GM21528 (cell line): ENCODE results near the gene COX5B.
A peak's percentile ranks its signal among the peaks of the same experiment; 100 is the strongest.

ENCODE experiments used
- ATAC-seq: cut with Tn5 transposase; IDR thresholded peaks from one replicate; pipeline ENCODE4 v1.9.1; 2021; ENCODE audit warnings: mild to moderate bottlenecking, moderate library complexity; ENCODE audit not compliant: unreplicated experiment, low FRiP score

The COX5B gene

DNA sequence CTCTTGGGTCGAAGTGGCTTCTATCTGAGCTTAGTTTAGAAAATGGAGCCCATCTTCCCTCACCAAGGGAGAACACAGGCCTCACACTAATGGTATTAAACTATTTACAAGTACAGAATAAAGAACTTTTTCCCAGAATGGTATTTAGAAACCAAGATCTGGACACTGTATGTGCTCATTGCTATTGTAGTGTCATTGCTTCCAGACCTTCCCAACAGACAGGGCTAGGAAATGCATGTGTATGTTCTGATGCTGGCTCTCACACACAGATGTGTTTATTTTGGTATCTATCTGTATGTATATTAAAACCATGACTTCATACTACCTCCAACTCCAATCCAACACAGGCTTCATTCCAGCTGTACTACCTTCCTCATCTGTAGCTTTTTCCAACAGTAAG, 8.0 kb downstream of the COX5B start:
- ATAC-seq, result no peak

GRCh38 chr2:97654309-97654708, 8.4 kb downstream of the COX5B start:
- ATAC-seq, result no peak

GRCh38 chr2:97654791-97655190, 8.9 kb downstream of the COX5B start:
- ATAC-seq, result no peak

- ATAC-seq, result no peak
Measured at GRCh38 chr2:97656129-97656755, 10.4 kb downstream of the COX5B start.

DNA sequence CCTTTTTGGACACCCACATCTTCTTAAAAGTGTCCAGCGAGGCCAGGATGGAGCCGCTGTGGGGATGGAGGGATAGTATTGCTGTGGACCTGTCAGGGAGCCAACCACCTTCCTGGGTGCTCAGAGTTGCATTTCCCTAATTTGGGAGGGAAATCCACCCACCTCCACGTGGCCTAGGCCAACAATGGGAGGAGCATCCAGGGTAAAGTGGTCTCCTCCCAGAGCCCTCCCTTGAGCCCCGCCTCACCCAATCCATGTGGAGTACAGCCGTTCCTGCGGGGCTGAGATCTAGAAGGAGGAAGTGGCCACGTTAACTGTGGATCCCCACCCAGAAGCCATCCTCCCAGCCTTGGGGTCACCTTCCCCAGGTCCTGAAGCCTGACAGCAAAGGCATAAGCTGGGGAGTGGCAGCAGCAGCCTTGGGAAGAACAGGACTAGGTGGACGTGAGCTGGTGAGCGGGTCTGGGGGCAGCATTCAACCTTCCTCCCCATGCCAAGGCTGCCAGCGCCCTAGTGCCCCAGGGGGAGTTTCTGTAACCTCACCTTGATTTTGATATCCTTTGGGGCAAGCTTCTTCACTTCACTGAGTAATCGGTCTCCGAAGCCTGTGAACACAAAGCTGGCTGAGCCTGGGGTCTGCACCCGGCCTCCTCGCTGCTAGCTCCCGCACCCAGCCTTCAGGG, 11.2 kb downstream of the COX5B start:
- no peak for ATAC-seq

GRCh38 chr2:97657986-97658690, 12.3 kb downstream of the COX5B start:
- ATAC-seq, result no peak

DNA sequence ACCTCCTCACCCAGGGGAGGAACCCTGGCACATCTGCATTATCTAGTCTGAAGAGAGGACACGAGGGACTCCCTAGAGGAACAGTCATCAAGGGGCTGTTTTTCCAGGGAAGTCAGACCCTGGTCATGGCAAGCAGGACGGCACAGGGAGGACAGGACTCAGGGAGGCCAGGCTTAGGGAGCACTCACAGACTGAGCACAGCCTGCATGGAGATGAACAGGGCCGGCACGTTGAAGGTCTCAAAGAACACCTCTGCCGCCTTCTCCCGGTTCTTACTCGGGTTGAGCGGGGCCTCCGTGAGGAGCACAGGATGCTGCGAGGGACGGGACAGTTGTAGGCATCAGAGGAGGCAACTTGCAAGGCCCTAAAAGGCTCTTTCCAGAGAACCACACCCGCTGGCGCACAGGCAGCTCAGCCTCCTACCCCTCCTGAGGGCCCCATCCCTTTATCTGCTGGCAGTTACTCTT, 12.9 kb downstream of the COX5B start:
- no peak for ATAC-seq

DNA sequence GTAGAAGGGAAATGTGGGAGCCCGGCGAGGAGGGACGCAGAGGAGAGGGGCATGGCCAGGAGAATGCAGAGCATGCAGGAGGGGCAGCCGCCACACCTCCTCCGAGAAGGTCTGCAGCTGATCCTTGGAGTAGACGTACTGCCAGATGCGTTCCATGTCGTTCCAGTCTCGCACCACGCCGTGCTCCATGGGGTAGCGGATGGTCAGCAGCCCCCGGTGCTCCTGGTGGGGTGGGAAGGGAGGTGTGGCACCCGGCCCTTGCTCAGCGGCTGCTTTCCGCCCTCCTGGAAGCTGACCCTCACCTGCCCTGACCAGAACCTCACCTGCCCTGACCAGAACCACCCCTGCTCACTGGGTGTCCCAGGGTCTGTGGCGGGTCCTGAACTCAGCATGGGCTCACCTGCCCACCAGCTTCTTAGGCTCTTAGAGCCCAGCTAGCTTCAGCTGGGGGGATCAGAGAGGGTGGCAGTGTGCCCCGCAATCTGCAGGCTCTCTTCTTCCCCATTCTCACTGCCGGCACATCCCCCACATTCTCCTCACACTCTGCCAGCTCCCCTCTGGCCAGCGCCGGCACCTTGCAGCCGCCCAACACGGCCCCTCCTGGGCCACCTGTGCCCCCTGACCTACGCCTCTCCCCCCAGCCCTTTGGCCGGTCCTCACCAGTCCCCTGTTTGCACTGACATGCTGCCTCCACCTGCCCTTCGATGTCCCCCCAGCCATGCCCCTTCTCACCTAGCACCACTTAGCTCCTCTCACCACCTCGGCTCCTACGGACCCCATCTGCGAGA, 13.6 kb downstream of the COX5B start:
- no peak for ATAC-seq

GRCh38 chr2:97660044-97660774, 14.3 kb downstream of the COX5B start:
- no peak for ATAC-seq

DNA sequence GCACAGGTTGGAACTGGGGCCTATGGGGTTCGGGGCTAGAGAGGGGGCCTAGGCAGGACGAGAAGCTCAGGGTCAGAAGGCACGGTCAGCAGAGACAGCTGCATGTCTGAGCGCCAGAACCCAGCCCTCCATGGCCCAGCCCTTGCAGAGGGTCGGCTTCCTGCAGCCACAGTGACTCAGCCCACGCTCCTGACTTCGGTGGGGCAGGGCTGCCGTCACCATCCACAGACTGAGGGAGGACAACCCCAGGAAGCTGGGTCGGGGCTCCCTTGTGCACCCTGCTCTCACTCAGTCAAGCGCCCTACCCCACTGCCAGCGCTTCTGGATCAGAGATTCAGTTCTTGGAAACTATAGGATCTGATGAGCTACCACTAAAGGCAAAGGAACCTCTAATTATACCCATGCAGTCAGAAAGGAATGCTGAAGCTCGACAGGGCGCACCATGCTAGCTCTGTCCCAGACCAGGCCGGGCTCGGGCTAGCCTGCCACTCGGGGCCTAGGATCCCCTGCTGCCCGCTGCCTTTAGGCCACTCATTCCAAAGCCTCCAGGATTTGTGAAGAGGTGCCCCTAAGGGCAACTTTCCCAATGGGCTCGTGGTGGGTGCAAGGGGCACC, 15.0 kb downstream of the COX5B start:
- no peak for ATAC-seq

- ATAC-seq, result no peak
Measured at GRCh38 chr2:97661927-97662326, 16.1 kb downstream of the COX5B start.

- ATAC-seq, result no peak
Measured at GRCh38 chr2:97662386-97662894, 16.6 kb downstream of the COX5B start.

GRCh38 chr2:97662895-97663625, 17.2 kb downstream of the COX5B start:
- ATAC-seq, result peak; percentile 49

- no peak for ATAC-seq
Measured at GRCh38 chr2:97663626-97663961, 17.7 kb downstream of the COX5B start.

- ATAC-seq, result peak; percentile 91
Measured at GRCh38 chr2:97663962-97664635, 18.2 kb downstream of the COX5B start, which contains the start of gene ACTR1B. Gene ACTR1B, minus strand, starts transcription at chr2:97664044. Its CDS starts 154 bp downstream, at chr2:97663890.

- no peak for ATAC-seq
Measured at GRCh38 chr2:97664636-97664970, 18.7 kb downstream of the COX5B start.

DNA sequence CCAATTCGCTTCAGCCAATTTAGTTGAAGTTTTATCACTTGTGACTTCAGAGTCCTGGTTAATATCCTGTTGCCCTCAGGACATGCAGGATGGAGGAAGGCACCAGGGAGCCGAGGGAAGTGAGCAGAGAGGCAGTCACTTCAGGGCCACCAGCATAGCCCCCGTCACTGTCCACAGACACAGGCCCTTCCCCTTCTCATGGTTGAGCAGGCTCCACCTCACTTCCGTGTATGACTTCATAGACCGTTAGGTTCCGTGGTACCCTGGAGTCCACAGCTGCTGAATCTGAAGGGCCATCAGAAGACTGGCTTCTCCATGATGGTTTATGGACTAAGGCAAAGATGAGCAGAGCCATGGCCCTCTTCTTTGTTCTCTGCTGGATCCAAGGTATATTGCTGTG, 23.6 kb downstream of the COX5B start, which contains the start of gene C2orf92:
TSS of gene C2orf92 (plus strand) at position 266 of the 400 bp plus-strand sequence. CDS start at position 342, 76 bp downstream.
- no peak for ATAC-seq

- ATAC-seq, result no peak
Measured at GRCh38 chr2:97670471-97670870, 24.6 kb downstream of the COX5B start.
